H9 (cell line): ENCODE data around the gene SH2B2. TPM values are rescaled to one million over a fixed set of nuclear protein-coding genes. Genes with fewer than 3 reads are reported as not detected.

Experiments
- DNase-seq: peaks from one replicate; pipeline ENCODE4 v3.0.0-alpha.2; 2017
- H2AFZ ChIP-seq: one replicate; pipeline ENCODE4 v1.6.1; 2013; ENCODE audit warnings: mild to moderate bottlenecking, low read length, control low read depth, moderate library complexity
- H2AK5ac ChIP-seq: 2 replicates; pipeline ENCODE4 v1.6.1; 2013; ENCODE audit warnings: low read length, control low read depth, mixed read lengths; ENCODE audit not compliant: insufficient read length
- H2BK120ac ChIP-seq: one replicate; pipeline ENCODE4 v1.6.1; 2013; ENCODE audit warnings: low read depth, mild to moderate bottlenecking, low read length, control low read depth, inconsistent platforms; ENCODE audit not compliant: poor library complexity, severe bottlenecking
- H2BK12ac ChIP-seq: 2 replicates; pipeline ENCODE4 v1.6.1; 2013; ENCODE audit warnings: low read length, control low read depth, mixed read lengths, low read depth; ENCODE audit not compliant: insufficient read length
- H2BK15ac ChIP-seq: 2 replicates; pipeline ENCODE4 v1.6.1; 2013; ENCODE audit warnings: low read depth, low read length, control low read depth
- H2BK20ac ChIP-seq: one replicate; pipeline ENCODE4 v1.6.1; 2013; ENCODE audit warnings: low read depth, mild to moderate bottlenecking, low read length, control low read depth, inconsistent platforms; ENCODE audit not compliant: poor library complexity, severe bottlenecking
- H2BK5ac ChIP-seq: 2 replicates; pipeline ENCODE4 v1.6.1; 2013; ENCODE audit warnings: low read length, control low read depth, mixed read lengths; ENCODE audit not compliant: insufficient read length
- H3K14ac ChIP-seq: 2 replicates; pipeline ENCODE4 v1.6.1; 2013; ENCODE audit warnings: low read length, control low read depth; ENCODE audit not compliant: insufficient read depth
- H3K18ac ChIP-seq: 2 replicates; pipeline ENCODE4 v1.6.1; 2013; ENCODE audit warnings: low read depth, mild to moderate bottlenecking, mixed read lengths, low read length, control low read depth; ENCODE audit not compliant: insufficient read length
- H3K23ac ChIP-seq: 2 replicates; pipeline ENCODE4 v1.6.1; 2013; ENCODE audit warnings: low read length, control low read depth, mixed read lengths, low read depth; ENCODE audit not compliant: insufficient read length
- H3K23me2 ChIP-seq: 2 replicates; pipeline ENCODE4 v1.6.1; 2013; ENCODE audit warnings: low read depth, mild to moderate bottlenecking, mixed read lengths, low read length, control low read depth; ENCODE audit not compliant: insufficient read length, poor library complexity, severe bottlenecking
- H3K27ac ChIP-seq: 2 replicates; pipeline ENCODE4 v1.5.1; 2013; ENCODE audit warnings: low read length, control low read depth, mixed read lengths, low read depth; ENCODE audit not compliant: insufficient read length
- H3K27me3 ChIP-seq: 2 replicates; pipeline ENCODE4 v1.6.1; 2013; ENCODE audit warnings: low read length, control low read depth, inconsistent platforms; ENCODE audit not compliant: insufficient read depth
- H3K4ac ChIP-seq: 2 replicates; pipeline ENCODE4 v1.6.1; 2013; ENCODE audit warnings: low read depth, mild to moderate bottlenecking, control low read depth, inconsistent platforms, low read length, moderate library complexity
- H3K4me1 ChIP-seq: 2 replicates; pipeline ENCODE4 v1.6.1; 2013; ENCODE audit warnings: low read length, control low read depth, inconsistent platforms; ENCODE audit not compliant: insufficient read depth
- H3K4me2 ChIP-seq: 2 replicates; pipeline ENCODE4 v1.6.1; 2013; ENCODE audit warnings: low read length, control low read depth, mixed read lengths; ENCODE audit not compliant: insufficient read length, insufficient read depth
- H3K56ac ChIP-seq: 2 replicates; pipeline ENCODE4 v1.6.1; 2013; ENCODE audit warnings: low read depth, mild to moderate bottlenecking, mixed read lengths, low read length, control low read depth; ENCODE audit not compliant: insufficient read length
- H3K79me1 ChIP-seq: 2 replicates; pipeline ENCODE4 v1.6.1; 2013; ENCODE audit warnings: low read depth, mild to moderate bottlenecking, moderate library complexity, low read length, control low read depth, inconsistent platforms; ENCODE audit not compliant: insufficient read depth, poor library complexity, severe bottlenecking
- H3K79me2 ChIP-seq: 2 replicates; pipeline ENCODE4 v1.6.1; 2013; ENCODE audit warnings: low read length, control low read depth, inconsistent platforms; ENCODE audit not compliant: insufficient read depth
- H3K9ac ChIP-seq: 2 replicates; pipeline ENCODE4 v1.6.1; 2013; ENCODE audit warnings: low read length, control low read depth, mixed read lengths; ENCODE audit not compliant: insufficient read length; ENCODE audit errors: extremely low read depth
- H3K9me3 ChIP-seq: one replicate; pipeline ENCODE4 v1.6.1; 2013; ENCODE audit warnings: low read depth, low read length, inconsistent platforms; ENCODE audit not compliant: control insufficient read depth
- H3T11ph ChIP-seq: one replicate; pipeline ENCODE4 v1.6.1; 2013; ENCODE audit warnings: mild to moderate bottlenecking, low read length, control low read depth, inconsistent platforms
- H4K20me1 ChIP-seq: one replicate; pipeline ENCODE4 v1.6.1; 2013; ENCODE audit not compliant: control insufficient read depth, insufficient read length, insufficient read depth
- H4K5ac ChIP-seq: 2 replicates; pipeline ENCODE4 v1.6.1; 2013; ENCODE audit warnings: low read depth, mild to moderate bottlenecking, mixed read lengths, low read length, control low read depth; ENCODE audit not compliant: insufficient read length
- H4K8ac ChIP-seq: replicated peaks from 2 replicates; pipeline ENCODE4 v1.6.1; 2013; ENCODE audit warnings: low read length, control low read depth, mixed read lengths, low read depth; ENCODE audit not compliant: insufficient read length
- H4K91ac ChIP-seq: 2 replicates; pipeline ENCODE4 v1.6.1; 2013; ENCODE audit warnings: low read depth, mild to moderate bottlenecking, moderate library complexity, mixed read lengths, low read length, control low read depth; ENCODE audit not compliant: insufficient read length
- H3K27ac Mint-ChIP-seq, 3 experiments: 2 replicates in 2 of 3; 3 replicates in 1 of 3; pipeline ENCODE4 v1.8.0; 2020 to 2021; ENCODE audit warnings: mixed read lengths in 3 of 3, mild to moderate bottlenecking in 1 of 3, moderate library complexity in 1 of 3
- H3K27me3 Mint-ChIP-seq: 2 replicates; pipeline ENCODE4 v1.8.0; 2021; ENCODE audit warnings: low read depth, mild to moderate bottlenecking, moderate library complexity, mixed read lengths
- H3K36me3 Mint-ChIP-seq, 3 experiments: 2 replicates in 2 of 3; 3 replicates in 1 of 3; pipeline ENCODE4 v1.8.0; 2020 to 2021; ENCODE audit warnings: low read depth in 3 of 3, mixed read lengths in 3 of 3; ENCODE audit not compliant: insufficient read depth in 1 of 3
- H3K4me1 Mint-ChIP-seq, 2 experiments: 2 replicates each; pipeline ENCODE4 v1.8.0; 2020; ENCODE audit warnings: mixed read lengths in 2 of 2
- H3K4me3 Mint-ChIP-seq, 2 experiments: 2 replicates in 1 of 2; 3 replicates in 1 of 2; pipeline ENCODE4 v1.8.0; 2020 to 2021; ENCODE audit warnings: mild to moderate bottlenecking in 2 of 2, mixed read lengths in 2 of 2, moderate library complexity in 1 of 2
- H3K9me3 Mint-ChIP-seq, 2 experiments: 2 replicates in 1 of 2; 3 replicates in 1 of 2; pipeline ENCODE4 v1.8.0; 2020; ENCODE audit warnings: mild to moderate bottlenecking in 2 of 2, mixed read lengths in 2 of 2, moderate library complexity in 1 of 2
- WGBS: extraction: QIAGEN DNeasy Blood & Tissue Kit; methylation state at CpG from one replicate; pipeline ENCODE4 v1.1.7; 2013; ENCODE audit warnings: missing lambda C conversion rate, low lambda C conversion rate, mixed read lengths; ENCODE audit not compliant: insufficient read length; ENCODE audit errors: extremely low coverage; 5-methylcytosine and 5-hydroxymethylcytosine counted together
- total RNA-seq: library from RNA; stranded (reverse); gene quantifications from 2 replicates; pipeline ENCODE4 v1.2.1, GENCODE V29; 2021
- TF ChIP-seq, protein P1 (sequence below): fragments of 200-600 bp; sonication (generic); conservative IDR thresholded peaks from 3 replicates; pipeline ENCODE4 v1.8.0; 2021; ENCODE audit warnings: antibody characterized with exemption, mild to moderate bottlenecking

SH2B2 gene
- total RNA-seq, 1 experiment from 2014 or later: 10.4 TPM

- no peak overlapping the region for H3K27ac ChIP-seq
- no peak overlapping the region for H4K8ac ChIP-seq
- no peak overlapping the region for H3K56ac ChIP-seq
- H3K79me1 ChIP-seq: no peaks in the 10 kb centered on the region
- no peaks in the 10 kb centered on the region for H3K79me2 ChIP-seq
- no peak overlapping the region for H3K9ac ChIP-seq
- H4K91ac ChIP-seq: no peak overlapping the region
- H3K9me3 ChIP-seq: no peaks in the 10 kb centered on the region
- no peak overlapping the region for H2BK120ac ChIP-seq
- no peaks in the 10 kb centered on the region for H4K20me1 ChIP-seq
- H3K4me2 ChIP-seq: no peak overlapping the region
- H3K27ac Mint-ChIP-seq: no peak overlapping the region
- H3K23ac ChIP-seq: no peak overlapping the region
- no peak overlapping the region for H3T11ph ChIP-seq
- no peak overlapping the region for H2AK5ac ChIP-seq
- no peak for DNase-seq
- no peak overlapping the region for H3K4ac ChIP-seq
- no peaks in the 10 kb centered on the region for H3K9me3 Mint-ChIP-seq
- H2BK15ac ChIP-seq: no peak overlapping the region
- H3K23me2 ChIP-seq: no peaks in the 10 kb centered on the region
- H2BK20ac ChIP-seq: no peak overlapping the region
- no peak overlapping the region for H4K5ac ChIP-seq
- no peak overlapping the region for H2BK5ac ChIP-seq
- no peak overlapping the region for H3K4me3 Mint-ChIP-seq
- WGBS: no CpG with 5 or more reads among the region's 14 CpGs
- no peak overlapping the region for H2BK12ac ChIP-seq
- no peaks in the 10 kb centered on the region; the same call in 1 of the 2 replicates for H3K27me3 Mint-ChIP-seq
- H3K14ac ChIP-seq: no peak overlapping the region
- H3K36me3 Mint-ChIP-seq: peaks cover 6 to 29% (median 13%) of the 10 kb centered on the region in 3 experiments; a peak in 6 of 7 replicates
- peaks cover 4 to 8% of the 10 kb centered on the region in 2 experiments; a peak in 2 of 4 replicates for H3K4me1 Mint-ChIP-seq
- no peaks in the 10 kb centered on the region; the same call in 1 of the 2 replicates for H3K4me1 ChIP-seq
- H3K27me3 ChIP-seq: no peaks in the 10 kb centered on the region
- no peak overlapping the region for H2AFZ ChIP-seq
- H3K18ac ChIP-seq: no peak overlapping the region
- TF ChIP-seq, protein P1, sequence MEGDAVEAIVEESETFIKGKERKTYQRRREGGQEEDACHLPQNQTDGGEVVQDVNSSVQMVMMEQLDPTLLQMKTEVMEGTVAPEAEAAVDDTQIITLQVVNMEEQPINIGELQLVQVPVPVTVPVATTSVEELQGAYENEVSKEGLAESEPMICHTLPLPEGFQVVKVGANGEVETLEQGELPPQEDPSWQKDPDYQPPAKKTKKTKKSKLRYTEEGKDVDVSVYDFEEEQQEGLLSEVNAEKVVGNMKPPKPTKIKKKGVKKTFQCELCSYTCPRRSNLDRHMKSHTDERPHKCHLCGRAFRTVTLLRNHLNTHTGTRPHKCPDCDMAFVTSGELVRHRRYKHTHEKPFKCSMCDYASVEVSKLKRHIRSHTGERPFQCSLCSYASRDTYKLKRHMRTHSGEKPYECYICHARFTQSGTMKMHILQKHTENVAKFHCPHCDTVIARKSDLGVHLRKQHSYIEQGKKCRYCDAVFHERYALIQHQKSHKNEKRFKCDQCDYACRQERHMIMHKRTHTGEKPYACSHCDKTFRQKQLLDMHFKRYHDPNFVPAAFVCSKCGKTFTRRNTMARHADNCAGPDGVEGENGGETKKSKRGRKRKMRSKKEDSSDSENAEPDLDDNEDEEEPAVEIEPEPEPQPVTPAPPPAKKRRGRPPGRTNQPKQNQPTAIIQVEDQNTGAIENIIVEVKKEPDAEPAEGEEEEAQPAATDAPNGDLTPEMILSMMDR: no peak
These were observed 38.6 kb upstream of the SH2B2 start for GRCh38 chr7:102248081-102248455.
